GM21390 (cell line): ENCODE data around the gene C1QTNF5.

ENCODE experiments used
- ATAC-seq: cut with Tn5 transposase; IDR thresholded peaks from one replicate; pipeline ENCODE4 v1.9.1; 2021; ENCODE audit not compliant: unreplicated experiment

C1QTNF5 gene

DNA sequence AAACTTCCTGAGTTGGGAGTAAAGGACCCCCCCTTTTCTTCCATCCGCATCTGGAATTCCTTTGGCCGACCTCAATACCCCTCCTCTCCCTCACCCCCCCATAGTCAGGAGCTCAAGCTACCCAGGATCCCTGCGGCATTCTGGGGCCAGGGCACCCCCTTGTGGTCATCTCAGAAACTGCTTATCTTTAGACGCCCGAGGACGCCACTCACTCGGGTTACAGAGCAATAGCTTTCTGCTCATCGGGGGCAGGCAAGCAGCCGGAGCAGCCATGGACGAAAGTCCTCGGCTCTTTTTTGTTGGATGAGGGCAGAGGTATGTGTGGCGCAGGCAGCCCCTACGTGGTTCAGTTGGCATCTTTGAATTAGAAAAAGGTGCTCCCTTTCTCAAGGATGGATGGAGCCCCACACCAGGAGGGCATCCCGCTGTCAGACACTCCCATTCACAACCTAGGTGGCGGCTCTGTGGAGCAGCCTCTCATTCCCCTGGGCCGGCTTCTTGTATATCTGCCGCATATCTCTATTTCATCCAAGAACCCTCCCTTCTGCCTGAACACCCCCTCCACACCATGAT, 2.3 kb downstream of the C1QTNF5 start:
- ATAC-seq: no peak

DNA sequence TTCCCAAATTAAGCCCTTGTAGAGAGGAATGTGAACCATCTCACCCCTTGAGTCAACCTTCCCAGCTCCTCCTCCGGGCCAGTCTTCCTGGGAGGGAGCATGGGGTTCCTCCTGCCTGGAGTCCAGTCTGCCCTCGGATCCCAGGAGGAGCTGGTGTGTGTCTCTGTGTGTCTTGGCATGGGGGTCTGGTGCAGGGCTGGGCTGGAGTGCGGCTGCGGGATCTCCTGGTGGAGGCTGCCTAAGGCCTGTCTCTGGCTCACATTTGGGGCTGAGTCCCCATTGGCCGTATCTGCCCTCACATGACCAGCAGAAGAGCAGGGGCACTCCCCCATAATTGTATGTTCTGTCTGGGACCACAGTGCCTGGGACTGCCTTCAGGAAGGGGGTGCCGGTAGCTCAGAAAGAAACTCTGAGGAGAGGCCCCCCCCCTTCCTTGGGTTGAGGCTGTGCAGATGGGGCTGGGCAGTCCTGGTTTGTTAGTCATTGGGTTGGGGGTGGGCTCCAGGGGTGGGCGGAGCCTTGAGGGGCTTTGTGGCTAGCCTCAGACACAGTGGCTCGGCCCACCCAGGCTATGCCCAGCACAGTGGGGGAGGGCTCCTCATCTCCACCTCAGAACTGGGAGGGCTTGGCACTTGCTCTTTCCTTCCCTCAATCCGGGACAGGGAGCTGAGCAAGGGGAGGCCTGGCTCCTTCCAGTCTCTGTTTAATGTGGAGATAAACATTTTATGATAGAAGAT, 2.9 kb downstream of the C1QTNF5 start:
- ATAC-seq: no peak

DNA sequence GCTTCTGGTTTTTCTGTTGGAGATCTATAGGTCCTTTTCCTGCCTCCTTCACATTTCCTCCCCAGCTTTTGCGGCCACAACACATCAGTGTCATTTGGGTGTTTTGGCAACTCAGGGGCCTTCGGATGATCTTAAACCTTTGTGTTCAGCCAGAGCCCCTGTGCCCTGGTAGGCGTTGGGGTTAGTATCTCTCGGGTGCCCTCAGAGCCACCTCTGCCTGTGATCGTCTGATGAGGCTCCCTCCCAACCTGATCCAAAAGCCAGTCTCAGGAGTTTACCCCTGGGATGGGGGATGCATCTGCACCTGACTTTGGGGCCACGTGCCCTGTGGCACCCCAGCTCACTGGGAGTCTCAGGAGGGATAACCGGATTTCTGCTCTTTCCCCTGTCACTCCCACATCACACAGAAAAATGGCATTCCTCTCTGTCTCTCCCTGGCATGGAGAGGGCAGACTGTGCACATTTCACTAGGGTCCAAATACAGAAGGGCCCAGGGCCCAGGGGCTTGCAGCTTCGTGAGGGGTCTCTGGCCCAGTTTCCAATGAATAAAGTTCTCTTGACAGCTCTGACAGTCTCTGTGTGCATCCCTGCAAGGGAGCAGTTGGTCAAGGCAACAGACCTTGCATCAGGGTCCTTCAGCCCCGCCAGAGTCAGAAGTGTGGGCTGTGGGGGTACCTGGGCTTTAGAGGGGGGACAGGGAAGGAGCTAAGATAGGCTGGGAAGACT, 3.8 kb downstream of the C1QTNF5 start:
- no peak for ATAC-seq

DNA sequence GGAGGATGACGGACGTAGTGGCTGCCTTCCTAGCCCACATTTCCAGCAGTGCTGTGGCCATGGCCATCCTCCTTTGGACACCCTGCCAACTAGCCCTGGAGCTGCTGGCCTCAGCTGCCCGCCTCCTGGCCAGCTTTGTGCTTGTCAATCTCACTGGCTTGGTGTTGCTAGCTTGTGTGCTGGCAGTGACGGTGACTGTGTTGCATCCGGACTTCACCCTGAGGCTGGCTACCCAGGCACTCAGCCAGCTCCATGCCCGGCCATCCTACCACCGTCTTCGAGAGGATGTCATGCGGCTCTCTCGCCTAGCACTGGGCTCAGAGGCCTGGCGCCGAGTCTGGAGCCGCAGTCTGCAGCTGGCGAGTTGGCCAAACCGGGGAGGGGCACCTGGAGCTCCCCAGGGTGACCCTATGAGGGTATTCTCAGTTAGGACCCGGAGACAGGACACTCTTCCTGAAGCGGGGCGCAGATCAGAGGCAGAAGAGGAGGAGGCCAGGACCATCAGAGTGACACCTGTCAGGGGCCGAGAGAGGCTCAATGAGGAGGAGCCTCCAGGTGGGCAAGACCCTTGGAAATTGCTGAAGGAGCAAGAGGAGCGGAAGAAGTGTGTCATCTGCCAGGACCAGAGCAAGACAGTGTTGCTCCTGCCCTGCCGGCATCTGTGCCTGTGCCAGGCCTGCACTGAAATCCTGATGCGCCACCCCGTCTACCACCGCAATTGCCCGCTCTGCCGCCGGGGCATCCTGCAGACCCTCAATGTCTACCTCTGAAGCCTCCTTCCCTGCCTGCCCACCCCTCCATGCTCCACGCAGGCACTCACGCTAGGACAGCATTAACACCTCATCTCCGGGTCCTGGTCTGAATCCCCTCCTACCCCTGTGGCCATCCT, 4.8 kb downstream of the C1QTNF5 start:
- ATAC-seq: no peak

DNA sequence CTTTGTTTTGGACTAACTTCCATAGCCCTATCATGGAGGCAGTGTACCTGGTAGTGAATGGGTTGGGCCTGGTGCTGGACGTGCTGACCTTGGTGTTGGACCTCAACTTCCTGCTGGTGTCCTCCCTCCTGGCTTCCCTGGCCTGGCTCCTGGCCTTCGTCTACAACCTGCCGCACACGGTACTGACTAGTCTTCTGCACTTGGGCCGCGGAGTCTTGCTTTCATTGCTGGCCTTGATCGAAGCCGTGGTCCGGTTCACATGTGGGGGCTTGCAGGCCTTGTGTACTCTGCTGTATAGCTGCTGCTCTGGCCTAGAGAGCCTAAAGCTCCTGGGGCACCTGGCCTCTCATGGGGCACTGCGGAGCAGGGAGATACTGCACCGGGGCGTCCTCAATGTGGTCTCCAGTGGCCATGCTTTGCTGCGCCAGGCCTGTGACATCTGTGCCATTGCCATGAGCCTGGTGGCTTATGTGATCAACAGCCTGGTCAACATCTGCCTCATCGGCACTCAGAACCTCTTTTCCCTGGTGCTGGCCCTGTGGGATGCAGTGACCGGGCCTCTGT, 5.5 kb downstream of the C1QTNF5 start:
- no peak for ATAC-seq

DNA sequence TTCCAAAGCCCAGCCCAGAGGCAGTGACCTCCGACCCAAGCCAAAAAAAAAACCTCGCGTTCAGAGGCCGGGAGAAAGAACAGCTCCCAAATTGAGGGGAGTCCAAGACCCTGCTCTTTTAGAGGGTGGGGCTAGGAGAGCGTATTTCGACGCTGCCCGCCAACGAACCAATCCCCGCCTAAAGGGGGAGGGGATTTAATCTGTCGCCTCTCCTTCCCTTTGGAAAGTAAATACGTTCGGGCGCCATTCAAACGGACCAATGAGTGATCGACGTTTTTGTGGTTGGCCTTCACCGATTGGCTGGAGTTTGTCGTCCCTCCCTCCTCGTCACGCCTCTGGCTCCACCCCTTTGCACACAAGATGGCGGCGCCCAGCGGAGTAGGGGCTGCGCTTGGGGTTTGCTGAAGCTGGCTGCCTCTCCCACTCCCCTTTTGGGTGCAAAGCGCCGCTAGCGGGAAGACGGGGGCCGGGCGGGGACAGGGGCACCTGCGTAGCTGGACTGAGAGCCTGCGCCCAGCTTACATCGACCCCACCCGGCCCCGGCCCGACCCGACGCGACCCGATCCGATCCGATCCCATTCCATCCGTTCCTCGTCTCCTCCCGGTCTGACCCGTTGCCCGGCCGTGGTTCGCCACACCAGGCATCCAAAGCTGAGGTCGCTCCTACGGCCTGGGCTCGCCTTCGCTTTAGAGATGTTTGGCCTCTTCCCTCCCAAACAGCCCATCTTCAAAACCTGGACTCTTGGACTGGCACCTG, 6.3 kb downstream of the C1QTNF5 start, which contains the start of gene RNF26:
TSS of gene RNF26 (plus strand) at position 354 of the 757 bp plus-strand sequence. CDS start 596 bp downstream, outside the sequence.
- ATAC-seq: peak; percentile 93

DNA sequence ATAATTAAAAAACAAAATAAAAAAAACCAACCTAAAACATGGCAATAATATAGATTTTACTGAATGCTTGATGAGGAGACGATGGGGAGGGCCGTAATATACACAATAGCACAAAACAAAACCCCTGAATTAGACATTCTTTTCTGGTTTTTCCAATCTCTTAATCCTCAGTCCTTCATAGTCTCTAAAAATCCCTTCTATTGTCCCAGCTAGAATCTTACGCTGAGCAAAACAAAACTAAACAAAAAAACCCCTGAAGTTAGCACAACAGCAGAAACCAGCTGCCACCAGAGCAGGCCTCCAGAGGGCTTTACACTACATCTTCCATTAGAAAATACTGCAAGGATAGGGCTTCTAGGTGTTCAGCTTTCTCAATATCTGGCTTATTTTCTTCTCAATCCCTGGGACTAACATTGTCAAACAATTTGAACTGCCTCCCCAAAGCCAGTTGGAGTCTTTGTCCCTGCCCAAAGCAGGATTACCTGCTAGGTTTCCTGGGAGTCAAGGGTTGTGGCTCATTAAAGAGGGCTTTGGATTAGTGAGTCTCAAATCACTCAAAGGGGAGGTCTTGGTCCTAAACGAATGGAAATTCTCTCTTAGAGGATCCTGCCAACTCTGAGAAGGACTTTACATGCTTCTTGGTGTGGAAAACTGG, 8.4 kb downstream of the C1QTNF5 start:
- ATAC-seq: no peak

DNA sequence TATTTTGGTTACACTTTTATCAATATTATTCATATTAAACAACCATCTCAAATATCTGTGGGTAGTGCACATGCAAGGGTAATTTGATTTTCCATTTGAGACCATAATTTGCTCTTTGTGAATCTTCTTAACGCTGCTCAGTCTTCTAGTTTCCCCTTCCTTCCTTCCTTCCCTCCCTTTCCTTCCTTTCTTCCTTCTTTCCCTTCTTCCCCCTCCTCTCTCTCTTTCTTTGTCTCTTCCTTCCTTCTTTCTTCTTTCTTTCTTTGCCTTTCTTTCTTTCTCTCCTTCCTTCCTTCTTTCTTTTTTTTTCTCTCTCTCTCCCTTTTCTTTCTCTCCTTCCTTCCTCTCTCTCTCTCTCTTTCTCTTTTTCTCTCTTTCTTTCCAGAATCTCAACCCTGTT, 10.4 kb downstream of the C1QTNF5 start:
- ATAC-seq: no peak

DNA sequence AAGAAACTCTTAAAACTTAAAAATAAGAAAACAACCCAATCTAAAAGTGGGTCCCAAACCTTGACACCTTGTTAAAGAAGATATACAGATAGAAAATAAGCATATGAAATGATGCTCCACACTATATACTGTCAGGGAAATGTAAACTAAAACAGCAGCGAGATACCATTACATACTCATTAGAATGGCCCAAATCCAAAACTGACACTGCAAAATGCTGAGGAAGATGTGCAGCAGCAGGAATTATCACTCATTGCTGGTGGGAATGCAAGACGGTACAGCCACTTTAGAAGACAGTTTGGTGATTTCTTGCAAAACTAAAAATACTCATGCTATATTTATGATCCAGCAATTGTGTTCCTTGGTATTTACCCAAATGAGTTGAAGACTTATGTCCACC, 11.4 kb downstream of the C1QTNF5 start:
- no peak for ATAC-seq

DNA sequence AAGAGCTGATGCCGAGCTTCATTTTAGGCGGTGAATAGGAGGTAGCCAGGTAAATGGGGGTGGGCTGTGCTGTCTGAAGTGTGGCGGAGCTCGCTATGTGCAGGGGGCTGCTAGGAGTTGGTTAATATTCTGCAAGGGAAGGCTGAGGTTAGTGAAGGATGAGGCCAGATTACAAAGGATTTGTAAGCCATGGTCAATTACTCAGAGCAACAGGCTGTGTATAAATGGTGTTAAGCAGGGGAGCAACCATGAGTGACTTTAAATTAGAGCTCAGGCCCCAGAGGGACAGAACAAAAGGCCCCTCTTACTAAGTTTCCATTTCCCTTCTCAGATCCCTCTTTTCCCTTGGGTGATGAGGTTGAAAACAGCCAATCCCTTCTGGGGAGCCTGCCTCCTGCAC, 16.5 kb downstream of the C1QTNF5 start:
- no peak for ATAC-seq

DNA sequence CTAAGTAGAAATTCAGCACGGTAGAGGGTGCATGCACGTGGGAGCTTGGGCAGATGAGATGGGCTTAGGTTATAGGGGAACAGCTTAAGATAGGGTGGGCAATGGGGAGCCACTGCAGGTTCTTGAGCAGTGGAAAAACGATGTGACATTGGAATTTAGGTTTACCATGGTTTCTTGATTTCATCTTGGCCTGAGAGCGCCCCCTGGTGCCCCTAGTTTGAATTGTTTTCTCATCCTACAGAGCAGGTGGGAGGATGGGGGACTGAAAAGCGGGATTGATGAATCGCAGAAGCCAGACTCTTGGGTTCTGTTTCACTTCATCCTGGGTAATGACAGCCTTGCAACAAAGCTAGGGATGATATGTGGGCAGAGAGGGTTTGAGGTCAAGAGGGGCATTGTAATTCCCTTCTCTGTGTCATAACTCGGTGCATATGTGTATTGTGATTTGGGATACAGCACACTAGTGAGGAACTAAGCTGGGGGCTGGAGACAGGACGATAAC, 17.1 kb downstream of the C1QTNF5 start:
- no peak for ATAC-seq

DNA sequence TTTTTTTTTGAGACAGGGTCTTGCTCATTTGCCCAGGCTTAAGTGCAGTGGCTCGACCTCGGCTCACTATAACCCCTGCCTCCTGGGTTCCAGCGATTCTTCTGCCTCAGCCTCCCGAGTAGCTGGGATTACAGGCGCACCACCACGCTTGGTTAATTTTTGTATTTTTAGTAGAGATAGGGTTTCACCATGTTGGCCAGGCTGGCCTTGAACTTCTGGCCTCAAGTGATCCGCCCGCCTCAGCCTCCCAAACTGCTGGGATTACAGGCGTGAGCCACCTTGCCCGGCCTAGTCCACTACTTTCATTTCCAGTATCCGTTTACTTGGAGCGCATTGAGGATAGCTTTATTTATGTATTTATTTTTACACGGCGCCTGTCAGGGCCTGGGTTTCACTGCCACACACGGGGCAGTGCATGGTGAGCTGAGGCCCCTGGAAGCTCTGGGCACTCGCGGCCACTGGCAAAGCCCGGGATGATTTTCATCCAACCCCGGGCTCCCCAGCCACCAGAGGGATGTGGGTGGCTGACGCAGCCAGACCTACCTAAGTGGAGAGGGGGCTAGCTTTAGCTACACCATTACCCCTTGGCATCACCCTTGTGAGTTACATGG, 17.7 kb downstream of the C1QTNF5 start:
- no peak for ATAC-seq

DNA sequence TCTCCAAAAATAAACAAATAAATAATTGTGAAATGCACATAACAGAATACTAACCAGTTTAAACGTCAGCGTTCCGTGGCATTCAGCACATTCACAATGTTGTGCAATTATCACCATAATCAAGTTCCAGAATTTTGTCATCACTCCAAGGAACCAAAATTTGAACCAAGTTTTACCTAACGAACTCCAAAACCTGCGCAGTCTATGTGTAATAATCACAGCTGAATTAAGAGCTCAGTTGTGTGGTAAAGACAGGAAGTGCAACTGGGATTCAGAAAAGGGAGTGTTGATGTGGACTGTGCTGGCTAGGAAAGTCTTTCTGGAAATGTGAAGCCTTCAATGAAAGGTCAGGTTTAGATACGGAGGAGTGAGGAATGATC, 18.3 kb downstream of the C1QTNF5 start:
- ATAC-seq: no peak

DNA sequence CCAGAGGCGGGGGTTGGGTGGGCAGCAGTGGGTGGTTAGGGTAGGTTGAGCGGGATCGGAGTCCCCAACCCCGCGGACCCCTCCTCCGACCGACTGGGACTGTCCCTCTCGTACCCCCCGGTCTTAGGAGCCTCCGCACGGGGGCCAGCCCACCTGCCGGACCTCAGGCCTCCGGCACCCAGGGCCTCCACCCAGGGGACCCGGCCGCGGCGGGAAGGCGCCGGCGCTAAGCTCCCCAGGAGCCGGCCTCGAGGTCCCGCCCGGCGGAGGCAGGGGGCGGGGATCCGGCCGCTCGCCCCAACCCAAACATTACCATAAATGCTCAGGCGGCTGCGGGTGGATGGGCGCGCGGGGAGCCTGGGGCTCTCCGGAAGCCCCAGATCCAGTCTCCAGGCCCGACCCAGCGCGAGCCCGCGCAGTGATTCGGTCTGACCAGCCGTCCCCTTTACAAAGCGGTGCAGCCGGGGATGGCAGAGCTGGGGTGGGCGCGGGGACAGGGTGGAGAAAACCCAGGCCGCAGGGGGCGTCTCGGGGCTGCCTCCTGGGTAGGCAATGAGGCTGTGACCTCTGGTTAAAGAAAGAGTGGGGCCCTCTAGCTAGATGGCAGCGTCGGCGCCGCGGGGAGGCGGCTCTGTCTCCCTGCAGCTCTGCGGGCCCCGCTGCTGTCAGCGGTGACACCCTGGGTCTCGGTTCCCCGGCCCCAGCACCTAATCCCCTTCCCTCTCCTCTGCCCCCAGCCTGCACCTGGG, 19.7 kb downstream of the C1QTNF5 start:
- peak; percentile 57 for ATAC-seq

DNA sequence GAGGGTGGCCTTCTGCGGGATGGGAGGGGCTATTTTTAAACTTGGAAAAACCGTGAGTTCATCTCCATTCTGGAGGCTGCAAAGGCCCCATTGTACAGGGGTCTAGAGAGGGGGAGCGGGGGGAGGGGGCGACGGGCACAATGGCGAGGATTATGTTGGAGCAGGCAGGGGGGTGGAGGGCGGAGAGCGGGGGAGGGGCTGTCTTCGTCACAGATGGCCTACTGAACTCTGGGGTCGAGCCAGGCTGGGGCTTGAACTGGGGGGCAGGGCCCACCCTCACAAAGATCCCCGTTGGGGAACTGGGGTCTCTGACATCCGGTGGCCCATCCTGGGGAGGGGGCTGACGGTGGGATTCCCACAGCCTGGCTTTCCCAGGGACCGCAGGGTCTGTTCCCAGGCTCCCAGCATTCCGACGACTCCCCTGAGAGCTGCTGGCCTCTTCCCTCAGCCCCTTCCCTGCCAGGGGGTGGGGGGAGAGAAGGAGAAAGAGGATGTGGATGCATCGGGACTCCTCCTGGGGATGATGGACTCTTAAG, 20.4 kb downstream of the C1QTNF5 start:
- ATAC-seq: no peak

DNA sequence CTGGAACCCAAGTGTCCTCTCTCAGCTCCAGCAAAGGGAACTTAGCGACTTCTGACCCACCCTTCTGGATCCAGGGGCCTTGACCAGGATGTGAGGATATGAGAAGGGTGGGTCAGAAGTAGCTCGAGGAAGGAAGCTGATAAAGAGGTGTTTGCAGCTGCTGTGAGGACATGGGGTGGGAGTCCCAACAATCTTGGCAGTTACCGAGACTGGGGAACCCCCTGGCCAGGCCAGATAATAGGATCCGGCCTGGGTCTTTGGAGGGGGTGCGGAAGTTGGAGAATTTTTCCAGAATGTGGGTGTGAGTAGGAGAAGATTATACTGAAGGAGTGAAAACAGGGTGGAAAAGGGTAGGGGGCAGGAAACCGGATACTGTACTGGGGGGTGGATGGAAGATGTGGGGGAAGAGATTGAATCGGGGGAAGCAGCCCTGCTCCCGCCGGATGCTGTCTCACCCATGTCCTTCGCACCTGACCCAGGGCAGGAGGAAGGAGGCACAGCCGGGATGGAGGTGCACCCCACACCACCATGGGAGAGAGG, 20.9 kb downstream of the C1QTNF5 start:
- no peak for ATAC-seq

DNA sequence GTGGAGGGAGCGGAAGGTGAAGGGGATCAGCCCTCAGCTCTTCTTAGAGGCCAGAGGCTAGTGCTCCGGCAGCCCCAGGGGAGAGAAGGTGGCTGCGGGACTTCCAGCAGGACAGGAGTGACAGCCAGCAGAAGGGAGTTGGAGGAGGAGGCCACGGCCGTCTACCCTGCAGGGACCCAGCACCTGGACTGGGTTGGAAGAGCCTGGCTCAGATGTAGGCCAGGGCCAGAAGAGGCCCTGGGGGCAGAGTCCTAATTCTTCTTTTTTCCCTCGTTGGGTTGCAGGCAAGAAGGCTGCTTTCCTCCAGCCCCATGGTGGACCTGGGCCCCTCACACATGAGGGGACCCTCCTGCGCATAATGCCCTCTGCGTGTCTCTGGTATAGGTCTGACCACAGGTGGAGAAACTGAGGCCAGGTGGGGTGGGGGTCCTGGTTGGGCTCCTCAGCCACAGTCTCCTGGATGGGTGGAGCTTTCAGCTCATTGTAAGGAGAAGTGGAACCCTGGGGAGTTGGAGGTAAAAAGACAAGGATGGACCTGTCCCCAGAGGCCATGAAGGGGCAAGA, 21.5 kb downstream of the C1QTNF5 start:
- ATAC-seq: no peak
